NCI-H510A treated with DMSO at 0.1 percent for 48 hours (cell line): Measurements from ENCODE around the gene ZNF334.

ENCODE experiments used
- DNase-seq: peaks from one replicate; lab custom pipeline; 2025; lab: John Stamatoyannopoulos, UW

The ZNF334 gene

GRCh38 chr20:46512943-46513844, at the start of gene ZNF334:
Gene ZNF334 (minus strand): TSS chr20:46513559. CDS start chr20:46512102, 1,457 bp downstream.
- peak; percentile 89 for DNase-seq

- no peak for DNase-seq
Observed at GRCh38 chr20:46562373-46563169, 49.2 kb upstream of the ZNF334 start.

- no peak for DNase-seq
Observed at GRCh38 chr20:46562009-46562372, 48.6 kb upstream of the ZNF334 start.

- no peak for DNase-seq
Observed at GRCh38 chr20:46559685-46560440, 46.5 kb upstream of the ZNF334 start.

- DNase-seq = no peak
Observed at GRCh38 chr20:46559001-46559400, 45.6 kb upstream of the ZNF334 start.

- DNase-seq = peak; percentile 47
Observed at GRCh38 chr20:46558511-46558959, 45.2 kb upstream of the ZNF334 start.

GRCh38 chr20:46557231-46557956, 44.0 kb upstream of the ZNF334 start:
- peak; percentile 11 for DNase-seq

- no peak for DNase-seq
Observed at GRCh38 chr20:46555370-46555956, 42.1 kb upstream of the ZNF334 start.

- no peak for DNase-seq
Observed at GRCh38 chr20:46554828-46555227, 41.5 kb upstream of the ZNF334 start.

GRCh38 chr20:46553926-46554325, 40.6 kb upstream of the ZNF334 start:
- DNase-seq = no peak

GRCh38 chr20:46552460-46553420, 39.4 kb upstream of the ZNF334 start:
- no peak for DNase-seq

- DNase-seq = no peak
Observed at GRCh38 chr20:46551522-46552381, 38.4 kb upstream of the ZNF334 start.

GRCh38 chr20:46550461-46550860, 37.1 kb upstream of the ZNF334 start, which contains the start of gene OCSTAMP:
Gene OCSTAMP (minus strand): TSS chr20:46550654. CDS start chr20:46550560, 94 bp downstream.
- DNase-seq = no peak

GRCh38 chr20:46549188-46549972, 36.0 kb upstream of the ZNF334 start:
- no peak for DNase-seq

- no peak for DNase-seq
Observed at GRCh38 chr20:46548688-46549087, 35.3 kb upstream of the ZNF334 start.

GRCh38 chr20:46547995-46548394, 34.6 kb upstream of the ZNF334 start:
- DNase-seq = no peak

GRCh38 chr20:46546936-46547335, 33.6 kb upstream of the ZNF334 start:
- DNase-seq = no peak

GRCh38 chr20:46546298-46546697, 32.9 kb upstream of the ZNF334 start:
- no peak for DNase-seq
